SU-DHL-6 (cell line): Measurements from ENCODE around the gene C4orf46.

ENCODE experiments used
- H2AFZ ChIP-seq: fragments of 200-600 bp; sonication (generic); 2 replicates; pipeline ENCODE4 v1.6.1; 2014; ENCODE audit warnings: low read depth, mild to moderate bottlenecking, moderate library complexity, mixed read lengths, antibody characterized with exemption, low read length; ENCODE audit not compliant: severe bottlenecking
- H3F3A ChIP-seq: fragments of 200-600 bp; shearing (Covaris generic); 2 replicates; pipeline ENCODE4 v1.6.0; 2016; ENCODE audit warnings: antibody characterized with exemption, mild to moderate bottlenecking; ENCODE audit not compliant: insufficient read depth
- H3K27ac ChIP-seq: fragments of 200-600 bp; sonication (generic); 2 replicates; pipeline ENCODE4 v1.5.1; 2016; ENCODE audit warnings: low read depth, mild to moderate bottlenecking, low read length, moderate library complexity, mixed read lengths
- H3K27me3 ChIP-seq: fragments of 200-600 bp; sonication (generic), shearing (Covaris generic); 2 replicates; pipeline ENCODE4 v1.6.0; 2014; ENCODE audit warnings: mild to moderate bottlenecking, low read length
- H3K36me3 ChIP-seq: fragments of 200-600 bp; sonication (generic); 2 replicates; pipeline ENCODE4 v1.6.1; 2014; ENCODE audit warnings: mild to moderate bottlenecking, low read length, mixed read lengths
- H3K4me2 ChIP-seq: fragments of 300-600, 200-600 bp; shearing (Covaris generic), sonication (generic); 2 replicates; pipeline ENCODE4 v1.6.0; 2014; ENCODE audit warnings: low read length, low read depth, mild to moderate bottlenecking; ENCODE audit not compliant: poor library complexity, severe bottlenecking
- H3K4me3 ChIP-seq: fragments of 200-600 bp; sonication (generic); 2 replicates; pipeline ENCODE4 v1.5.1; 2014; ENCODE audit warnings: antibody characterized with exemption, low read length, mild to moderate bottlenecking, mixed read lengths; ENCODE audit not compliant: insufficient read depth, poor library complexity, severe bottlenecking
- H3K79me2 ChIP-seq: fragments of 200-600 bp; sonication (generic); 2 replicates; pipeline ENCODE4 v1.6.1; 2014; ENCODE audit warnings: mild to moderate bottlenecking, low read length, moderate library complexity; ENCODE audit not compliant: insufficient read depth
- H3K9ac ChIP-seq: fragments of 200-600 bp; sonication (generic); 2 replicates; pipeline ENCODE4 v1.7.0; 2014; ENCODE audit warnings: mild to moderate bottlenecking, low read length
- H3K9me2 ChIP-seq: fragments of 200-600 bp; sonication (generic); replicated peaks from 2 replicates; pipeline ENCODE4 v1.6.1; 2014; ENCODE audit warnings: low read length; ENCODE audit not compliant: insufficient read depth
- H3K9me3 ChIP-seq: fragments of 200-600 bp; sonication (generic); 2 replicates; pipeline ENCODE4 v1.6.1; 2014; ENCODE audit warnings: low read length, mixed read lengths; ENCODE audit not compliant: insufficient read depth
- H4K20me1 ChIP-seq: fragments of 200-600 bp; sonication (generic); 2 replicates; pipeline ENCODE4 v1.6.1; 2014; ENCODE audit warnings: low read depth, mild to moderate bottlenecking, antibody characterized with exemption, low read length, moderate library complexity, mixed read lengths
- CTCF ChIP-seq: fragments of 200-600 bp; sonication (generic); IDR thresholded peaks from one replicate; pipeline ENCODE4 v1.5.1; 2017; ENCODE audit warnings: antibody characterized with exemption, mild to moderate bottlenecking, low read length, moderate library complexity; ENCODE audit not compliant: insufficient read depth, poor library complexity, severe bottlenecking
- EZH2phosphoT487 ChIP-seq: fragments of 200-600 bp; sonication (generic), shearing (Covaris generic); conservative IDR thresholded peaks from 2 replicates; pipeline ENCODE4 v1.6.1; 2018; ENCODE audit warnings: mild to moderate bottlenecking, antibody characterized with exemption, low read length, moderate library complexity, mixed read lengths

The C4orf46 gene

GRCh38 chr4:158710814-158711213 lies 39.1 kb upstream of the C4orf46 start:
- Histone ChIP-seq H3K36me3 (peaks cover 28% of the 10 kb centered on the region; the same call in 1 of the 2 replicates), H3K9me3 (no peaks in the 10 kb centered on the region), H3K9ac (no peak overlapping the region), H2AFZ (no peak overlapping the region), H4K20me1 (no peaks in the 10 kb centered on the region; the same call in 1 of the 2 replicates), H3F3A (no peaks in the 10 kb centered on the region), H3K9me2 (no peaks in the 10 kb centered on the region), H3K27ac (no peak overlapping the region), H3K4me3 (no peak overlapping the region), H3K4me2 (no peak overlapping the region), H3K27me3 (no peaks in the 10 kb centered on the region), H3K79me2 (no peaks in the 10 kb centered on the region)
- TF ChIP-seq EZH2phosphoT487 (no peak), CTCF (no peak)

- TF ChIP-seq EZH2phosphoT487 (no peak), CTCF (no peak)
- H3K9me2 ChIP-seq = no peaks in the 10 kb centered on the region
- H3K4me3 ChIP-seq = no peak overlapping the region
- no peaks in the 10 kb centered on the region for H3K9me3 ChIP-seq
- no peak overlapping the region for H3K4me2 ChIP-seq
- H2AFZ ChIP-seq = no peak overlapping the region
- H3K27me3 ChIP-seq = no peaks in the 10 kb centered on the region
- no peak overlapping the region for H3K9ac ChIP-seq
- no peaks in the 10 kb centered on the region for H3K79me2 ChIP-seq
- H3F3A ChIP-seq = no peaks in the 10 kb centered on the region
- 0 out of 2 replicates have a peak, but pooled peaks cover 4% of the 10 kb centered on the region for H3K36me3 ChIP-seq
- no peak overlapping the region for H3K27ac ChIP-seq
- no peaks in the 10 kb centered on the region for H4K20me1 ChIP-seq
Measured at GRCh38 chr4:158704274-158704673, 32.6 kb upstream of the C4orf46 start.

- Histone ChIP-seq H3K9ac (no peak overlapping the region), H3K9me3 (no peaks in the 10 kb centered on the region), H3K79me2 (no peaks in the 10 kb centered on the region), H2AFZ (no peak overlapping the region), H3F3A (no peaks in the 10 kb centered on the region), H3K27me3 (no peaks in the 10 kb centered on the region), H4K20me1 (no peaks in the 10 kb centered on the region), H3K4me2 (no peak overlapping the region), H3K4me3 (no peak overlapping the region), H3K36me3 (no peaks in the 10 kb centered on the region), H3K9me2 (no peaks in the 10 kb centered on the region), H3K27ac (no peak overlapping the region)
- TF ChIP-seq CTCF (no peak), EZH2phosphoT487 (no peak)
Measured at GRCh38 chr4:158688813-158689212, 17.1 kb upstream of the C4orf46 start.
